Skeletal muscle tissue (tissue), 4 donors: ENCODE results near the gene EIF4G3. TPM values are rescaled to one million over a fixed set of nuclear protein-coding genes. Genes with fewer than 3 reads are reported as not detected.

ENCODE experiments used
- H3K27ac ChIP-seq: one replicate; pipeline ENCODE4 v1.7.0; 2013; ENCODE audit warnings: mild to moderate bottlenecking, low read depth, low read length, inconsistent platforms
- H3K27me3 ChIP-seq, 3 donors: one replicate each; pipeline ENCODE4 v1.7.0; 2013; ENCODE audit warnings: low read length in 3 of 3; ENCODE audit not compliant: control insufficient read depth in 3 of 3, insufficient read depth in 3 of 3
- H3K36me3 ChIP-seq, 3 donors: one replicate each; pipeline ENCODE4 v1.7.0; 2013; ENCODE audit warnings: low read length in 3 of 3; ENCODE audit not compliant: control insufficient read depth in 3 of 3, insufficient read depth in 3 of 3
- H3K4me1 ChIP-seq, 3 donors: one replicate each; pipeline ENCODE4 v1.7.0; 2013; ENCODE audit warnings: low read length in 3 of 3, mild to moderate bottlenecking in 3 of 3; ENCODE audit not compliant: control insufficient read depth in 3 of 3, insufficient read depth in 3 of 3
- H3K4me3 ChIP-seq, 3 donors: one replicate each; pipeline ENCODE4 v1.7.0; 2013; ENCODE audit warnings: low read length in 3 of 3
- H3K9ac ChIP-seq, 3 donors: one replicate each; pipeline ENCODE4 v1.7.0; 2013; ENCODE audit warnings: low read length in 3 of 3, mild to moderate bottlenecking in 3 of 3, moderate library complexity in 2 of 3, low read depth in 1 of 3
- H3K9me3 ChIP-seq, 3 donors: one replicate each; pipeline ENCODE4 v1.7.0; 2013; ENCODE audit warnings: low read length in 3 of 3; ENCODE audit not compliant: control insufficient read depth in 3 of 3
- total RNA-seq: library from RNA; depleted of rRNA; stranded (reverse); fragments of >200 nt; gene quantifications from one replicate; pipeline ENCODE4 v1.2.3, GENCODE V29; 2014
- donor health status: Osteomylitis.

Gene EIF4G3
- total RNA-seq, 1 donor from 2014 or later: 23.5 TPM

DNA sequence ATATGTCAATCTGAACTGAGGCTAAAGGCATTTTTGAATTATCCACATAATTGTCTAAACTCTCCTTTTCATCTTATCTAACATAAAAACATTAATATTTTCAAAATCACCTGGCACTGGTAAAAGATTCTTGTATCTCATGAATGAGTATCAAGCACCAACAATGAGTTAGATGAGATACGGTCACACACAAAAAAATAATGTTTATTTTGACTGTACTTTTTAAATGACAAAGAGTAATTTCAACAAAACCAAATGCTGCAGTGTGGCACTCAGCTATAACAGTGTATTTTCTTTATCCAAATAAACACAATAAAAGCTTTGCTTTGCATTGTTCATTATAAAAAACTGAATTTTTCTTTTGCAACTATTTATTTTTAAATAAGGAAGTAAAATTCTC is 59.5 kb downstream of the EIF4G3 start:
- no peaks in the 10 kb centered on the region for H3K9me3 ChIP-seq
- H3K27ac ChIP-seq: no peak overlapping the region
- no peak overlapping the region for H3K9ac ChIP-seq
- no peak overlapping the region for H3K4me3 ChIP-seq
- no peaks in the 10 kb centered on the region for H3K27me3 ChIP-seq
- peaks cover 3 to 12% (median 7%) of the 10 kb centered on the region in 3 donors for H3K4me1 ChIP-seq
- peaks cover 0 to 4% (median 0%) of the 10 kb centered on the region in 3 donors for H3K36me3 ChIP-seq

DNA sequence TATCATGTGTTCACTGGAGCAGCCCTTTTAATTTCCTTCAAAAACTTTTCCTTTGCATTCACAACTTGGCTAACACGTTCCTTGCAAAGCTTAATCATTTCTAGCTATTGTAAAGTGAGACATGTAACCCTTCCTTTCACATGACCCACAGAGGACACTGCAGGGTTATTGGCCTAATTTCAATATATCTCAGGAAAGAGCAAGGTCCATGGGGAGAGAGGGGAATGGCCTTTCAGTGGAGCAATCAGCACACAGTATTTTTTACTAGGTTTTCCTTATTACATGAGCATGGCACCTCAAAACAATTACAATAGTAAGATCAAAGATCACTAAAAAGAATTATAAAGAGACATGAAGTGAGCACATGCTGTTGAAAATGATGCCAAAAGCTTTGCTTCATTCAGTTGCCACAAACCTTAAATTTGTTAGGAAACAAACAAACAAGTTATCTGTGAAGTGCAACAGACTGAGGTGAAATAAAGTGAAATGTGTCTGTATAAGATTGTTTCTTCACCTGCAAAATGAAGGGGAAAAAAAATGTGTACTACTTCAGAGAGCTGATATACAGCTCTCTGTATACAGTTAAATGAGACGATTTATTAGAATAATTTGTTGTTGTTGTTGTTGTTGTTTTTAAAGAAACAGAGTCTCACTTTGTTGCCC is 61.5 kb downstream of the EIF4G3 start:
- Histone ChIP-seq H3K9me3 (no peaks in the 10 kb centered on the region), H3K4me1 (peaks cover 3 to 12% (median 7%) of the 10 kb centered on the region in 3 donors), H3K36me3 (no peaks in the 10 kb centered on the region), H3K4me3 (no peak overlapping the region), H3K27ac (no peak overlapping the region), H3K27me3 (no peaks in the 10 kb centered on the region), H3K9ac (peak overlapping the region in 1 of 3 donors; percentile 32)

DNA sequence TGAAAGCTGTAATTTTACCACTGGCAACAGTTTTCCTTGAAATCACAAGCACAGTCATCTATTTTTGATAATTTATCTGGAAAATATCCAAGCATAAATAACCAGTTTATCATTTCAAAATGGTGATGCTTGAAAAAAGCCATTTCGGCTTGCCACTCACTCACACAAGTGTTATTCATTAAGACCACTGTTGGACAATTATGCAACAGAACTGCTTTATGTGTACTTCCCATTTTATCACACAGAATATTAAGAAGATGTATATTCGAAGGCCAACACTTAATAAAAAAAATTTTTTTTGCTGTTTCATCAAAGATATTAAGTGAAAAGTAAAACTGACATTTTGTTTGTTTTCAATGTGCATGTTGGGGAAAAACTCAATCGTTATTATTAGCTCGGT is 62.3 kb downstream of the EIF4G3 start:
- no peaks in the 10 kb centered on the region for H3K27me3 ChIP-seq
- no peaks in the 10 kb centered on the region for H3K36me3 ChIP-seq
- H3K4me1 ChIP-seq: peaks cover 3 to 12% (median 7%) of the 10 kb centered on the region in 3 donors
- no peak overlapping the region for H3K9ac ChIP-seq
- no peaks in the 10 kb centered on the region for H3K9me3 ChIP-seq
- H3K27ac ChIP-seq: no peak overlapping the region
- H3K4me3 ChIP-seq: no peak overlapping the region

DNA sequence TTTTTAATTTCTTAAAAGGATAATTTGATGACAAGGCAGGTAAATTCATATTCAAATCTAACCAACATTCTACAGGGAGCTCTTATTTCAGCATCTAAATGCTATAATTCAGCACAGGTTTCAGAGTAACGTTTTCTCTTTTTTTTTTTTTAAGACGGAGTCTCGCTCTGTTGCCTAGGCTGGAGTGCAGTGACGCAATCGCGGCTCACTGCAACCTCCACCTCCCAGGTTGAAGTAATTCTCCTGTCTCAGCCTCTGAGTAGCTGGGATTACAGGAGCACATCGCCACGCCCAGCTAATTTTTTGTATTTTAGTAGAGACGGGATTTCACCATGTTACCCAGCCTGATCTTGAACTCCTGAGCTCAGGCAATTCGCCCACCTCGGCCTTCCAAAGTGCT is 66.5 kb downstream of the EIF4G3 start:
- Histone ChIP-seq H3K4me3 (no peak overlapping the region), H3K9me3 (no peaks in the 10 kb centered on the region), H3K9ac (no peak overlapping the region), H3K27ac (no peak overlapping the region), H3K27me3 (no peaks in the 10 kb centered on the region), H3K4me1 (peaks cover 1 to 6% (median 5%) of the 10 kb centered on the region in 3 donors), H3K36me3 (peaks cover 0 to 2% (median 0%) of the 10 kb centered on the region in 3 donors)

DNA sequence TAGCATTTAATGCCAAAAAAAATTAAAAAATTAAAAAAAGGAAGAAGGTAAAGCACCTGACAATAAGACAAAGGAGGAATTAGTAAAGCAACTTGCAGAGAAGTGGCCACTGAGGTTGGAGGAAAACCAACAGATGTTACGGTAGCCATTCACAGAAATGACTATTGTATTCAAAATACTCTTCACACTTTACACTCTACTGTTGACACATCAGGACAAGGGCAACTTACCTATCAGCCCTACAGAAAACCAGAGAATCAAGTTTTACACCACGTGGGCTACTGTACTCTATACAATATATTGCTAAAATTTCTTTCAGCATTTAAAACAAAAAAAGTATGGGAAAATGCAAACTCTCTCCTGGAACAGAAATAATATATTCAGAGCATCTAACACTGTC is 70.0 kb downstream of the EIF4G3 start:
- no peaks in the 10 kb centered on the region for H3K27me3 ChIP-seq

GRCh38 chr1:21106238-21106637 is 70.5 kb downstream of the EIF4G3 start:
- Histone ChIP-seq H3K9ac (no peak overlapping the region), H3K9me3 (no peaks in the 10 kb centered on the region), H3K4me3 (no peak overlapping the region), H3K27ac (no peak overlapping the region), H3K4me1 (no peaks in the 10 kb centered on the region), H3K27me3 (no peaks in the 10 kb centered on the region), H3K36me3 (peaks cover 0 to 6% (median 0%) of the 10 kb centered on the region in 3 donors)

More for the DNA sequence above, 70.0 kb downstream of the EIF4G3 start:
- H3K9ac ChIP-seq: no peak overlapping the region
- H3K9me3 ChIP-seq: no peaks in the 10 kb centered on the region
- H3K36me3 ChIP-seq: peaks cover 0 to 6% (median 0%) of the 10 kb centered on the region in 3 donors
- no peak overlapping the region for H3K4me3 ChIP-seq
- no peaks in the 10 kb centered on the region for H3K4me1 ChIP-seq
- no peak overlapping the region for H3K27ac ChIP-seq

DNA sequence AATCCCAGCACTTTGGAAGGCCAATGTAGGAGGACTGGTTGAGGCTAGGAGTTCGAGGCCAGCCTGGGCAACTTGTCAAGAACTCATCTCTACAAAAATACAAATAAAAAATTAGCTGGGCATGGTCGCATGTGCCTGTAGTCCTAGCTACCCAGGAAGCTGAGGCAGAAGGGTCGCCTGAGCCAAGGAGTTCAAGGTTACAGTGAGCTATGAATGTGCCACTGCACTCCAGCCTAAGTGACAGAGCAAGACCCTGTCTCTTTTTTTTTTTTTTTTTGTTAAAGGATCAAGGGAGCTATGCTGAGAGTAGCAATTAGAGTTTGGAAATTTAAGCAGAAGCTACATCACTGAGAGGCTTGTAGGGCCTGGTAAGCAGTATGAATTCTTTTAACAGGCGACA is 70.9 kb downstream of the EIF4G3 start:
- Histone ChIP-seq H3K27ac (no peak overlapping the region), H3K27me3 (no peaks in the 10 kb centered on the region), H3K4me1 (no peaks in the 10 kb centered on the region), H3K9ac (no peak overlapping the region), H3K4me3 (no peak overlapping the region), H3K36me3 (peaks cover 0 to 6% (median 0%) of the 10 kb centered on the region in 3 donors), H3K9me3 (no peaks in the 10 kb centered on the region)

- H3K36me3 ChIP-seq: peaks cover 0 to 6% (median 0%) of the 10 kb centered on the region in 3 donors
- H3K4me1 ChIP-seq: no peaks in the 10 kb centered on the region
- no peaks in the 10 kb centered on the region for H3K27me3 ChIP-seq
- H3K9me3 ChIP-seq: no peaks in the 10 kb centered on the region
- no peak overlapping the region for H3K9ac ChIP-seq
- no peak overlapping the region for H3K27ac ChIP-seq
- no peak overlapping the region for H3K4me3 ChIP-seq
These were observed 72.0 kb downstream of the EIF4G3 start for GRCh38 chr1:21104683-21105082.

DNA sequence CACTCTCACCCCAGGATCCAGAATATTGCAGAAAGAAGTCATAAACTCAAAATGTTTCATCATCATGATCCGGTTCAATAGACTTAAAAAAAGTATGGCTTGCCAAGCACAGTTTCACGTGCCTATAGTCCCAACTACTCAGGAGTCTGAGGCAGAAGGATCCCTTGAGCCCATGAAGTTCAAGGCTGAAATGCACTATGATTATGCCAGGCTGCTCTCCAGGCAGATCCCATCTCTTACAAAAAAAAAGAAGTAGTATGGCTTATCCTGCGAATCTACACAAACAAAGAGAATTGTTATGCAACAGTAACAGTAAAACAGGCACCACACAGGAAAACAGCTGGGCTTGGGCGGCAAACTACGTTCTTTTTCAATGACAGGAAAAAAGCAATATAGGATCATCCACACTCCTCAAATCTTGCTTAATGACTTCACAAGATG is 76.2 kb downstream of the EIF4G3 start:
- no peaks in the 10 kb centered on the region for H3K27me3 ChIP-seq
- no peak overlapping the region for H3K27ac ChIP-seq
- no peak overlapping the region for H3K4me3 ChIP-seq
- no peaks in the 10 kb centered on the region for H3K4me1 ChIP-seq
- no peaks in the 10 kb centered on the region for H3K9me3 ChIP-seq
- peaks cover 0 to 4% (median 0%) of the 10 kb centered on the region in 3 donors for H3K36me3 ChIP-seq
- no peak overlapping the region for H3K9ac ChIP-seq

DNA sequence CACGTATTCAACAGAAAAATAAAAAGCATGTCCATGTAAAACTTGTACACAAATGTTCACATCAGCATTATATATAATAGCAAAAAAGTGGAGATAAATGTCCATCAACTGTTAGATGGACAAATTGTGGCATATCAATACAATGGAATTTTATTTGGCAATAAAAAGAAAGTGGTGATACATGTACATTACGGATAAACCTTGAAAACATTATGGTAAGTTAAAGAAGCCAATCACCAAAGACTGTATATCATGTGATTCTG is 76.9 kb downstream of the EIF4G3 start:
- no peak overlapping the region for H3K4me3 ChIP-seq
- H3K27me3 ChIP-seq: no peaks in the 10 kb centered on the region
- no peak overlapping the region for H3K27ac ChIP-seq
- H3K36me3 ChIP-seq: peaks cover 0 to 3% (median 0%) of the 10 kb centered on the region in 3 donors
- H3K9me3 ChIP-seq: no peaks in the 10 kb centered on the region
- H3K9ac ChIP-seq: no peak overlapping the region
- no peaks in the 10 kb centered on the region for H3K4me1 ChIP-seq
